Omental fat pad (tissue), 4 donors: ENCODE measurements around the gene CCNC. TPM values are rescaled to one million over a fixed set of nuclear protein-coding genes. Genes with fewer than 3 reads are reported as not detected.

ENCODE experiments used
- ATAC-seq: fragments of 150-250 bp; one replicate; pipeline ENCODE4 v1.9.1; 2016; ENCODE audit warnings: mild to moderate bottlenecking, moderate library complexity; ENCODE audit not compliant: low FRiP score
- DNase-seq: peaks from one replicate; pipeline ENCODE4 v3.0.0-alpha.2; 2019; ENCODE audit warnings: low spot score
- CTCF ChIP-seq, 3 donors: fragments of 450-650 bp; IDR thresholded peaks; one replicate each; pipeline ENCODE4 v1.5.1; 2016 to 2017; ENCODE audit warnings: antibody characterized with exemption in 3 of 3, mild to moderate bottlenecking in 3 of 3, moderate library complexity in 2 of 3
- total RNA-seq, 4 donors: library from RNA; depleted of rRNA; stranded (reverse); fragments of >200 nt; gene quantifications; one replicate each; pipeline ENCODE4 v1.1.0, GENCODE V29; 2016

Gene CCNC
- total RNA-seq, 4 donors from 2014 or later = 49.6 to 59.9 (median 50.3) TPM

DNA sequence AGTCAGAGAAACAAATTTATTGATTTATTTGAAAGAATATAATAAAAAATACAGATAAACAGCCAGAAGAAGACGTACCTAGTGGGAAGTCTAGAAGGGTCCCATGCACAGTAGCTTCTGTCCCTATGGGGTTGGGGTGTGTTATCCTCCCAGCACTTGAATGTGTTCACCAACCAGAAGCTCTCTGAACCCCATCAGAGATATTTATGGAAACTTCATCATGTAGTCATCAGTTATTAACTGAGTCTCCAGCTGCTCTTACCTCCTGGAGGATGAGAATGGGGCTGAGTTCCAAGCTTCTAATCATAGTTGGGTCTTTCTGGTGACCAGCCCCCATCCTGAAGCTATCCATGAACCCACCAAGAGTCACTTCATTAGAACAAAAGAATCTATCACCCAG, 37.8 kb downstream of the CCNC start:
- DNase-seq (no peak), ATAC-seq (no peak)
- TF ChIP-seq CTCF (IDR thresholded peaks at IDR 0.05) = no peak

GRCh38 chr6:99522531-99522930, 45.9 kb downstream of the CCNC start:
- DNase-seq (no peak), ATAC-seq (no peak)
- no peak for TF ChIP-seq CTCF (IDR thresholded peaks at IDR 0.05)

GRCh38 chr6:99521633-99522151, 46.8 kb downstream of the CCNC start:
- TF ChIP-seq CTCF (IDR thresholded peaks at IDR 0.05) = no peak
- ATAC-seq = peak; percentile 34
- DNase-seq = no peak

DNA sequence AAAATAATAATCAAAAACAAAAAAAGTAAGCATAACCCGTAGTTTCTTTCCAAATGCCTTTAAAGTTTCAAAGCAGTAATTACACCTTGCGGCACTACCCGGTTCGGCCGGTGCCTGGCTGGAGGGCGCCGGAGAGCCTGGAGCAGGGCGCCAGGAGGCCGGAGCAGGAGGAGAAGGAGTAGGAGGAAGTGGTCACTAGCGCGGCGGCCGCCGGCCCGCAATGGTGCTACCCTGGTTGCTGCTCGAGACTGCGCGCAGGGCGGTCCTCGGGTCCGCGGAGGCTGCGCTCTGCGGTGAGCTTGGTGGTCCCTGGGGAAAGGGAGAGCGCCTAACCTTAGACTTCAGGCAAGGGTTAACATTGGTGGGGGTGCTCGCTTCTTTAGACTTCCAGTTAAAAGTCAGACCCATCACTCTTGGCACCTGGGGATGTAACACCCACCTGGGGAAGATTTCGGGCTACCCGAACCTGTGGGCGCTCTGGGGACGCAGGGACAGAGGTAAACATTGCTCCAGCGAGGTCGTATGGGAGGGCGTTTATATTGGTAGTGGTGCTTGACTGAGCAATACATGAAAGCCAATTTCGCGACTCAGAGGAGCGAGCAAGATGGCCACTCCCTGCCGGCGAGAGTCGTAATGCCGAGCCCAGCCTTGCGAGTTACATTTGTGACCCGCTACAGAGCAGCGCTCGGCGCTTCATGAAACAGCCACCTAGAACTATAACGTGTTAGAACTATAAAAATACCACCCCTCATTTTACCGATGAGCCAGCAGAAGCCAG, 47.4 kb downstream of the CCNC start:
- no peak for TF ChIP-seq CTCF (IDR thresholded peaks at IDR 0.05)
- ATAC-seq (peak; percentile 98), DNase-seq (peak; percentile 59)

- no peak for TF ChIP-seq CTCF (IDR thresholded peaks at IDR 0.05)
- DNase-seq = no peak
- ATAC-seq = no peak
These were observed 49.0 kb downstream of the CCNC start for GRCh38 chr6:99519446-99519845.

DNA sequence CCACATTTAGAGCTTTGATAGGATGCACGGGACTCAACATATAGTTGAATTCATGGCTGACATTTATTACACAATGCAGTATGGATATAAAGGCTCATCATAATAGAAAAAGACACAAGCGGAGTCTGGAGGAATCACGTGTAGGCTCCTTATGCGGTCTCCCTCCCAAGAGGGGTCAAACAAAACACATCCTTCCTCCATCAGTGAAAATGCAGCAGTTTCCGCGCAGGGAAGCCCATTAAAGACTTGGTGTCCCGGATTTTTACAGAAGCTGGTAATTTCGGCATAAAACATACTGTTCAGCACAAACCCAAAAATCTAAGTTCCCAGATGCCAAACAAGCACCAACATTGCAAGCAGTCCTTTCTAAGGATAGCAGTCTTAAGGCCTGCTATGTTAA, 54.4 kb downstream of the CCNC start:
- ATAC-seq (no peak), DNase-seq (no peak)
- TF ChIP-seq CTCF (IDR thresholded peaks at IDR 0.05) = no peak

DNA sequence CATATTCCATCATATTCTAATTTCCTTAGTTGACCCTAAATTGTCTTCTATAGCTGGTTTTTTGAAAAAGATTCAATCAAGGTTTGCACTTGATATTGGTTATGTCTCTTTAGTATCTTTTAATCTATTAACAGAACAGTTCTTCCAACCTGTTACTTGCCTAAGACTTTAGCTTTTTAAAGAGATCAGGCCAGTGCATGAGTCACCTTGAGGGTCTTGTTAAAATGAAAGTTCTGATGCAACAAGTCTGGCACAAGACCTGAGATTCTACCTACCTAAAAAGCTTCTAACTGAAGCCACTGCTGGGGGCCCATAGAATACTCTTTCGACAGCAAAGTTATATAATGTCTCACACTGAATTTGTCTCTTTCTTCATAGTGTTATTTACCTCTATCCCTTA, 56.4 kb downstream of the CCNC start:
- ATAC-seq (no peak), DNase-seq (no peak)
- no peak for TF ChIP-seq CTCF (IDR thresholded peaks at IDR 0.05)
